Activated T-cell treated with anti-CD3 and anti-CD28 coated beads for 48 hours (primary cell): ENCODE results near the gene AKR1C4.

Experiments
- DNase-seq: peaks from one replicate; pipeline ENCODE4 v3.0.0-alpha.2; 2020; ENCODE audit warnings: low read depth

The AKR1C4 gene

DNA sequence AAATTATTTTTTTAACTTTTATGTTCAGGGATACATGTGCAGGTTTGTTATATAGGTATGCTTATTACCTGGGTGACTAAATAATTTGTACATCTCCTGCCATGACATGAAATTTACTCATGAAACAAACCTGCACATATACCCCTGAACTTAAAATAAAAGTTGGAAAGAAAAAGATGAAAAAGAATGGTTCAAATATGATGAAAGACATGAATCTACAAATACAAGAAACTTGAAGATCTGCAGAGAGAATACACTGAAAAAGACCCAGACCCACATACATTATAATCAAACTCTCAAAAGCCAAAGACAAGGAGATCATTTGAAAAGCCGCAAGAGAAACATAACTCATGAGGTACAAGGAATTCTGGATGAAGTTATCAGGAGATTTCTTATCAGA is 70.2 kb downstream of the AKR1C4 start:
- no peak for DNase-seq

DNA sequence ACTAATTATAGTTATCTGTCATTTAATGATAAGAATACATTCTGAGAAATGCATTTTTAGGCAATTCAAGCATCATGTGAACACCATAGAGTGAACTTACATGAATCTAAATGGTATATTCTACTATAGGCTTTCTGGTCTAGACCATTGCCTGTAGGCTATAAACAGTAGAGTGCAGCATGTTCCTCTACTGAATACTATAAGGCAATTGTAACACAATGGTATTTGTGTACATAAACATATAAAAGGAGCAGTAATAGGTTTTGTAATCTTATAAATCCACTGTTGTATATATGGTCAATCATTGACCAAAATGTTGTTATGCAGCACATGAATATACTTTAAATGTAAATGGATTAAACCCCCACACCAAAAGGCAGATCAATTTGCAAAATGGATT is 71.6 kb downstream of the AKR1C4 start:
- no peak for DNase-seq
